ENCODE data around the gene MAN1B1.

The MAN1B1 gene

GRCh38 chr9:137038916-137039315, 47.9 kb upstream of the MAN1B1 start:
- TF ChIP-seq EZH2 (optimal IDR thresholded peaks at IDR 0.05; ENCODE audit: low read depth, low read length) (no peak), EZH2phosphoT487 (IDR thresholded peaks at IDR 0.05; ENCODE audit: low read length) (no peak)
- TF ChIP-seq, protein P1, sequence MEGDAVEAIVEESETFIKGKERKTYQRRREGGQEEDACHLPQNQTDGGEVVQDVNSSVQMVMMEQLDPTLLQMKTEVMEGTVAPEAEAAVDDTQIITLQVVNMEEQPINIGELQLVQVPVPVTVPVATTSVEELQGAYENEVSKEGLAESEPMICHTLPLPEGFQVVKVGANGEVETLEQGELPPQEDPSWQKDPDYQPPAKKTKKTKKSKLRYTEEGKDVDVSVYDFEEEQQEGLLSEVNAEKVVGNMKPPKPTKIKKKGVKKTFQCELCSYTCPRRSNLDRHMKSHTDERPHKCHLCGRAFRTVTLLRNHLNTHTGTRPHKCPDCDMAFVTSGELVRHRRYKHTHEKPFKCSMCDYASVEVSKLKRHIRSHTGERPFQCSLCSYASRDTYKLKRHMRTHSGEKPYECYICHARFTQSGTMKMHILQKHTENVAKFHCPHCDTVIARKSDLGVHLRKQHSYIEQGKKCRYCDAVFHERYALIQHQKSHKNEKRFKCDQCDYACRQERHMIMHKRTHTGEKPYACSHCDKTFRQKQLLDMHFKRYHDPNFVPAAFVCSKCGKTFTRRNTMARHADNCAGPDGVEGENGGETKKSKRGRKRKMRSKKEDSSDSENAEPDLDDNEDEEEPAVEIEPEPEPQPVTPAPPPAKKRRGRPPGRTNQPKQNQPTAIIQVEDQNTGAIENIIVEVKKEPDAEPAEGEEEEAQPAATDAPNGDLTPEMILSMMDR (IDR thresholded peaks at IDR 0.05; ENCODE audit: low read length) = no peak
- H3K27me3 ChIP-seq (replicated peaks; ENCODE audit: insufficient read depth, low read length) = peaks cover 76% of the 10 kb centered on the region
- no peaks in the 10 kb centered on the region; the same call in 1 of the 2 replicates for H3F3A ChIP-seq (ENCODE audit: insufficient read depth, low read length)
- no peak overlapping the region for H3K4me3 ChIP-seq (ENCODE audit: low read length)
- H3K79me2 ChIP-seq (ENCODE audit: low read length) = no peaks in the 10 kb centered on the region
- H4K20me1 ChIP-seq (ENCODE audit: insufficient read depth, low read length) = no peaks in the 10 kb centered on the region
- no peak overlapping the region for H3K4me2 ChIP-seq (ENCODE audit: low read depth, low read length)
- no peak overlapping the region for H3K27ac ChIP-seq (ENCODE audit: low read length)
- no peaks in the 10 kb centered on the region for H3K9me3 ChIP-seq (replicated peaks; ENCODE audit: insufficient read depth, low read length)
- no peaks in the 10 kb centered on the region for H3K36me3 ChIP-seq (replicated peaks; ENCODE audit: insufficient read depth, low read length)
- no peaks in the 10 kb centered on the region for H3K4me1 ChIP-seq (ENCODE audit: low read length)
- no peaks in the 10 kb centered on the region for H3K9me2 ChIP-seq (replicated peaks; ENCODE audit: insufficient read depth, low read length)
- no peak for DNase-seq
- no peak overlapping the region for H3K9ac ChIP-seq (ENCODE audit: low read length)
- H2AFZ ChIP-seq (ENCODE audit: low read length) = no peak overlapping the region

DNA sequence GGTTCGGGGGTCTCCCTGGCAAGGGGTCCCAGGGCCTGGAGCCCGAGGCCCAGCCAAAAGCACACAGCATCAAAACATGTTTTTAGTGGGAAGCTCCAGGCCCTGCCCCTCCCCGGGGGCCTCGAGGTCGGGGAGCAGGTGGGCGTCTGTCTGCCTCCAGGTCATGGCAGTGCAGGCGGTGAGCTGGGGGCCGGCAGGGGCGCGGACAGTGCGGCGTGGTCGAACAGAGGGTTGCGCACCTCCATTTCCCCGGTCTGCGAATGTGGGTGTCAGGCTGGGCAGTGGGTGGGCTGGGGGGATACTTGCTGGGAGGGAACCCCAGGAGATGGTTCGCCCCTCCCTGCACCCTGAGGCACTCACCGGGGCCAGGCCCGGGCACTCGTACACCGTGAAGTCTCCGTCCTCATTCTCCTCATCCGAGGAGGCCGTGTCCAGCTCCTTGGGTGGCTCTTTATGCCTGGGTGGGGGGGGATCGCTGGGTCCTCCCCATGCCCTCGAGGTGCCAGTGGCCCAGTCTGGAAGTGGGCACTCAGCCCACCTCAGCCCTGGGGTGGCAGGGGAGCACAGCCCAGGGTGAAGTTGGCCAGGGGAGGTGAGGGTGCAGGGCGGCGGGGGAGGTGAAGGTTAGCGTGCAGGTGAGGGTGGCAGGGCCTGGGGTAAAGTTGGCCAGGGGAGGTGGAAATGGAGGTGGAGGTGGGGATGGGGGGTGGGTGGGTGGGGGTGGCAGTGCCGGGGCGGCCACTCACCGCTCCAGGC, 47.0 kb upstream of the MAN1B1 start:
- no peak for DNase-seq
- Histone ChIP-seq H2AFZ (ENCODE audit: low read length) (no peak overlapping the region), H3K79me2 (ENCODE audit: low read length) (no peaks in the 10 kb centered on the region), H3K4me1 (ENCODE audit: low read length) (no peaks in the 10 kb centered on the region), H3K4me2 (ENCODE audit: low read depth, low read length) (no peak overlapping the region), H3K9me3 (replicated peaks; ENCODE audit: insufficient read depth, low read length) (no peaks in the 10 kb centered on the region), H3K9me2 (replicated peaks; ENCODE audit: insufficient read depth, low read length) (no peaks in the 10 kb centered on the region), H3K9ac (ENCODE audit: low read length) (no peak overlapping the region), H3K36me3 (replicated peaks; ENCODE audit: insufficient read depth, low read length) (no peaks in the 10 kb centered on the region), H4K20me1 (ENCODE audit: insufficient read depth, low read length) (no peaks in the 10 kb centered on the region), H3K27me3 (replicated peaks; ENCODE audit: insufficient read depth, low read length) (peaks cover 78% of the 10 kb centered on the region), H3K27ac (ENCODE audit: low read length) (no peak overlapping the region), H3F3A (ENCODE audit: insufficient read depth, low read length) (no peaks in the 10 kb centered on the region), H3K4me3 (ENCODE audit: low read length) (no peak overlapping the region)
- TF ChIP-seq EZH2phosphoT487 (IDR thresholded peaks at IDR 0.05; ENCODE audit: low read length) (no peak), EZH2 (optimal IDR thresholded peaks at IDR 0.05; ENCODE audit: low read depth, low read length) (no peak)
- TF ChIP-seq, protein P1 (IDR thresholded peaks at IDR 0.05; ENCODE audit: low read length) = no peak

DNA sequence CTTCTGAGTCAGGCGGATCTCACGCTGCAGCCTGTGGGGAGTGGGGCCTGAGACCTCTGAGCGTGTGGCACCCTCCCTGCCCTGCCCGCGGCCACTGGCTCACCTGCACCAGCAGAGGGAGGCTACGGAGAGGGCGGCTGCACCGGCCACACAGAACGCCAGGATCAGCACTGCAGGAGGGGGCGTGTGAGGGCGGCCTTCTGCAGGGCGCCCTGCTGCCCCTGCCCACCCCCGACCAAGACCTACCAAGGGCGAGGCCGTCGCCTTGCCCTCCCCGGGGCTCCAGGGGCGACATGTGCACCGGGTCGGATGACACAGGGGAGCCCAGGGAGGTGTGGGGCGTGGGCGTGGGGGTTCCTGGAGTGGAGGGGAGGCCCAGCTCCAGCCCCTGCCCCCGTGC, 46.2 kb upstream of the MAN1B1 start:
- Histone ChIP-seq H3K36me3 (replicated peaks; ENCODE audit: insufficient read depth, low read length) (no peaks in the 10 kb centered on the region), H3F3A (ENCODE audit: insufficient read depth, low read length) (no peaks in the 10 kb centered on the region), H4K20me1 (ENCODE audit: insufficient read depth, low read length) (no peaks in the 10 kb centered on the region), H3K9me2 (replicated peaks; ENCODE audit: insufficient read depth, low read length) (no peaks in the 10 kb centered on the region), H3K4me3 (ENCODE audit: low read length) (no peak overlapping the region), H3K4me1 (ENCODE audit: low read length) (no peaks in the 10 kb centered on the region), H3K9me3 (replicated peaks; ENCODE audit: insufficient read depth, low read length) (no peaks in the 10 kb centered on the region), H3K27ac (ENCODE audit: low read length) (no peak overlapping the region), H3K27me3 (replicated peaks; ENCODE audit: insufficient read depth, low read length) (peaks cover 85% of the 10 kb centered on the region), H2AFZ (ENCODE audit: low read length) (no peak overlapping the region), H3K4me2 (ENCODE audit: low read depth, low read length) (no peak overlapping the region), H3K79me2 (ENCODE audit: low read length) (no peaks in the 10 kb centered on the region), H3K9ac (ENCODE audit: low read length) (no peak overlapping the region)
- no peak for DNase-seq
- TF ChIP-seq, protein P1 (IDR thresholded peaks at IDR 0.05; ENCODE audit: low read length) = no peak
- TF ChIP-seq EZH2phosphoT487 (IDR thresholded peaks at IDR 0.05; ENCODE audit: low read length) (no peak), EZH2 (optimal IDR thresholded peaks at IDR 0.05; ENCODE audit: low read depth, low read length) (no peak)

Measured in MM.1S (cell line).